ENCODE measurements around the gene CIT.

DNA sequence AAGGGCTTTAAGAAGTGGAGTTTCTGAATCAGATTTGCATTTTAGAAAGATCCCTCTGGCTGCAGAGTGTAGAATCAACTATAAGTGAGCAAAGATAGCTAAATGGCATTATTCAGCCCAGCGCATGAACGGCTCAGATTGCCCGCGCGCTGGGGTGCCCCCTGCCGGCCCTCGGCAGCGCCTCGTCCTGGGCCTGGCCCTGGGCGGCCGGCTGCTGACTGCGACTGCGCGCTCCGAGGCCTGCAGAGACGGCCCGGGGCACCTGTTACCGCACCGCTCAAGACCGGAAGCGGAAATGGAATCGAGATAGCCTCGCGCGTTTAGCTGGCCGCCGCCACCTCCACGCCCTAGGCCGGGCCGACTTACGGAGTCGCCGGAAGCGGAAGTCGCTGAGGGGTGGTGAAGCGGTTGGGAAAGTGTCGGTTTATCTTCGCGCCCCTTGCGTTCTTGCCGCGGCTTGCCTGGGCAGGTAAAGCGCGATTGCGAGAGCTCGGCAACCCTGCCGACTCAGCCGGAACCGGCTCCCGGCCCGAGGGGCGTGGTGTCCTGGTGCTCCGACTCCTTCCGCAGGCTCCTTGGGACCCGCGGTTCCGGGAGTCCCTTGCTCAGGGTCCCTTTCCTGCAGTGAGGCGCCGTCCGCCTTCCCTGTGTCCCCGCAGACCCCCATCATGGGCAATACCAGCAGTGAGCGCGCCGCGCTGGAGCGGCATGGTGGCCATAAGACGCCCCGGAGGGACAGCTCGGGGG is 209.4 kb downstream of the CIT start, which contains the start of gene PRKAB1:
- peak; percentile 93 for TF ChIP-seq CHD2 (IDR thresholded peaks at IDR 0.05; ENCODE audit: borderline replicate concordance, low read depth, low read length)
- no peak for TF ChIP-seq BCL3 (IDR thresholded peaks at IDR 0.05; ENCODE audit: borderline replicate concordance, insufficient read depth, low read depth, low read length, poor library complexity, severe bottlenecking)
- TF ChIP-seq MXI1 (IDR thresholded peaks at IDR 0.05; ENCODE audit: low read depth, low read length) = peak; percentile 91
- TF ChIP-seq POLR2A (IDR thresholded peaks at IDR 0.05; ENCODE audit: low read depth, low read length) = peak; percentile 97
- TF ChIP-seq ZBTB11 (CRISPR knock-in tag; IDR thresholded peaks at IDR 0.05) = peak; percentile 76
- TF ChIP-seq CBX3 (IDR thresholded peaks at IDR 0.05; ENCODE audit: borderline replicate concordance, low read depth) = no peak
